Uterus (tissue), 4 donors: ENCODE data around the gene FSD1. TPM values are rescaled to one million over a fixed set of nuclear protein-coding genes. Genes with fewer than 3 reads are reported as not detected.

Experiments
- DNase-seq, 2 donors: peaks; one replicate each; pipeline ENCODE4 v3.0.0-alpha.2; 2019 to 2020
- H3K27ac ChIP-seq, 2 donors: fragments of 200-600 bp; sonication (generic); 1 replicate in 1 of 2; 2 replicates in 1 of 2; pipeline ENCODE4 v1.5.1; 2016 to 2018
- H3K27me3 ChIP-seq, 2 donors: fragments of 200-600 bp; sonication (generic); one replicate each; pipeline ENCODE4 v1.5.1; 2018 to 2019; ENCODE audit warnings: control low read depth in 1 of 2
- H3K36me3 ChIP-seq, 2 donors: fragments of 200-600 bp; sonication (generic); one replicate each; pipeline ENCODE4 v1.5.1; 2019; ENCODE audit warnings: control low read depth in 1 of 2
- H3K4me1 ChIP-seq, 2 donors: fragments of 200-600 bp; sonication (generic); one replicate each; pipeline ENCODE4 v1.5.1; 2018 to 2019; ENCODE audit warnings: control low read depth in 1 of 2
- H3K4me3 ChIP-seq, 2 donors: fragments of 200-600 bp; sonication (generic); 1 replicate in 1 of 2; 2 replicates in 1 of 2; pipeline ENCODE4 v1.5.1; 2018 to 2019; ENCODE audit warnings: mild to moderate bottlenecking in 1 of 2
- H3K9me3 ChIP-seq, 2 donors: fragments of 200-600 bp; sonication (generic); one replicate each; pipeline ENCODE4 v1.5.1; 2019; ENCODE audit warnings: control low read depth in 1 of 2
- CTCF ChIP-seq, 4 experiments: fragments of 200-600 bp in 2 of 4; fragments of 450-650 bp in 2 of 4; sonication (generic) in 2 of 4; IDR thresholded peaks; one replicate each; pipeline ENCODE4 v1.5.1; 2016 to 2019; ENCODE audit warnings: antibody characterized with exemption in 4 of 4, mild to moderate bottlenecking in 2 of 4, moderate library complexity in 1 of 4
- POLR2A ChIP-seq, 2 donors: fragments of 450-650 bp; IDR thresholded peaks; one replicate each; pipeline ENCODE4 v1.6.1; 2016; ENCODE audit warnings: antibody characterized with exemption in 2 of 2, mild to moderate bottlenecking in 1 of 2, moderate library complexity in 1 of 2
- intact Hi-C: fragments of 100-400 bp; cut with DNase I; formaldehyde crosslinking; loops from one replicate; pipeline ENCODE4 v1.15.1; 2023; ENCODE audit warnings: low total_unique reads
- total RNA-seq, 4 donors: library from RNA; depleted of rRNA in 3 of 4; stranded (reverse); fragments of >200 nt in 3 of 4; gene quantifications; one replicate each; pipeline versions ENCODE4 v1.1.0 to v1.2.4, GENCODE V29; 2014 to 2023
- donor health status: DM: yes; HTN: yes; CAD: no.

FSD1 gene
- total RNA-seq, 4 donors from 2014 or later, result 3.1 TPM; not detected in 3

- H3K4me1 ChIP-seq, result peaks cover 0 to 21% of the 10 kb centered on the region in 2 donors
- H3K36me3 ChIP-seq, result no peaks in the 10 kb centered on the region
Measured at GRCh38 chr19:4365791-4366665, 61.6 kb downstream of the FSD1 start.

GRCh38 chr19:4366666-4367335, 62.4 kb downstream of the FSD1 start:
- TF ChIP-seq POLR2A (IDR thresholded peaks at IDR 0.05), result no peak
- no peak for TF ChIP-seq CTCF (IDR thresholded peaks at IDR 0.05)
- Histone ChIP-seq H3K27me3 (no peaks in the 10 kb centered on the region), H3K4me3 (no peak overlapping the region), H3K4me1 (peaks cover 0 to 21% of the 10 kb centered on the region in 2 donors), H3K9me3 (no peaks in the 10 kb centered on the region), H3K36me3 (no peaks in the 10 kb centered on the region), H3K27ac (no peak overlapping the region)
- no peak for DNase-seq
- intact Hi-C loops, result no loop called here

More at GRCh38 chr19:4365791-4366665, 61.6 kb downstream of the FSD1 start:
- H3K4me3 ChIP-seq, result no peak overlapping the region
- H3K9me3 ChIP-seq, result no peaks in the 10 kb centered on the region
- H3K27ac ChIP-seq, result no peak overlapping the region
- TF ChIP-seq POLR2A (IDR thresholded peaks at IDR 0.05), result no peak
- no peak for DNase-seq
- intact Hi-C loops, result no loop called here
- H3K27me3 ChIP-seq, result no peaks in the 10 kb centered on the region

GRCh38 chr19:4367336-4367723, 62.9 kb downstream of the FSD1 start:
- Histone ChIP-seq H3K4me3 (no peak overlapping the region), H3K9me3 (no peaks in the 10 kb centered on the region), H3K27ac (no peak overlapping the region), H3K36me3 (no peaks in the 10 kb centered on the region), H3K27me3 (no peaks in the 10 kb centered on the region), H3K4me1 (peaks cover 0 to 21% of the 10 kb centered on the region in 2 donors)
- no peak for TF ChIP-seq CTCF (IDR thresholded peaks at IDR 0.05)
- TF ChIP-seq POLR2A (IDR thresholded peaks at IDR 0.05), result no peak
- intact Hi-C loops, result no loop called here
- DNase-seq, result no peak

- H3K4me3 ChIP-seq, result no peak overlapping the region
- no peaks in the 10 kb centered on the region for H3K36me3 ChIP-seq
- H3K9me3 ChIP-seq, result no peaks in the 10 kb centered on the region
- H3K4me1 ChIP-seq, result peaks cover 0 to 21% of the 10 kb centered on the region in 2 donors
- TF ChIP-seq POLR2A (IDR thresholded peaks at IDR 0.05) (no peak), CTCF (IDR thresholded peaks at IDR 0.05) (no peak)
- peak overlapping the region; percentile 63 to 68 for H3K27ac ChIP-seq
- H3K27me3 ChIP-seq, result no peaks in the 10 kb centered on the region
- intact Hi-C loops, result no loop called here
- no peak for DNase-seq
Measured at GRCh38 chr19:4367781-4368127, 63.4 kb downstream of the FSD1 start.

- TF ChIP-seq CTCF (IDR thresholded peaks at IDR 0.05), result no peak
- no peak for TF ChIP-seq POLR2A (IDR thresholded peaks at IDR 0.05)
- no peaks in the 10 kb centered on the region for H3K27me3 ChIP-seq
- H3K36me3 ChIP-seq, result no peaks in the 10 kb centered on the region
- H3K27ac ChIP-seq, result peak overlapping the region; percentile 63 to 68
- no peaks in the 10 kb centered on the region for H3K9me3 ChIP-seq
- H3K4me1 ChIP-seq, result peaks cover 0 to 21% of the 10 kb centered on the region in 2 donors
- H3K4me3 ChIP-seq, result no peak overlapping the region
- DNase-seq, result peak; percentile 49
- intact Hi-C loops, result no loop called here
Measured at GRCh38 chr19:4368128-4368820, 63.9 kb downstream of the FSD1 start.
